Measurements from ENCODE around the gene ABCC1.
"Not testable (repeated sequence)": the region's sequence is repeated elsewhere in the genome, so short reads cannot be mapped to it uniquely, and the experiment has no call there.

DNA sequence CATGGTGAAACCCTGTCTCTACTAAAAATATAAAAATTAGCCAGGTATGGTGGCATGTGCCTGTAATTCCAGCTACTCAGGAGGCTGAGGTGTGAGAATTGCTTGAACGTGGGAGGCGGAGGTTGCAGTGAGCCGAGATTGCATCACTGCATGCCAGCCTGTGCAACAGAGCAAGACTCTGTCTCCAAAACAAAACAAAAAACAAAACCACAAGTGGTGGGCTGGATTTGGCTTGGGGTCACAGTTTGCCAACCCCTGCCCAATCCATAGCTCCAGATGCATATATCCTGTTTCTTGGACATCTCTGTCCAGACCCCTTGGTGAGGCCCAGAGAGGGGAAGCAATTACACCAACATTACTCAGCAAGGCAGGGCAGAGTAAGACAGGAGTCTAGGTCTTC is 232.3 kb downstream of the ABCC1 start:
- not testable (repeated sequence) for TF ChIP-seq POLR2A (IDR thresholded peaks at IDR 0.05)
- TF ChIP-seq, protein P1, sequence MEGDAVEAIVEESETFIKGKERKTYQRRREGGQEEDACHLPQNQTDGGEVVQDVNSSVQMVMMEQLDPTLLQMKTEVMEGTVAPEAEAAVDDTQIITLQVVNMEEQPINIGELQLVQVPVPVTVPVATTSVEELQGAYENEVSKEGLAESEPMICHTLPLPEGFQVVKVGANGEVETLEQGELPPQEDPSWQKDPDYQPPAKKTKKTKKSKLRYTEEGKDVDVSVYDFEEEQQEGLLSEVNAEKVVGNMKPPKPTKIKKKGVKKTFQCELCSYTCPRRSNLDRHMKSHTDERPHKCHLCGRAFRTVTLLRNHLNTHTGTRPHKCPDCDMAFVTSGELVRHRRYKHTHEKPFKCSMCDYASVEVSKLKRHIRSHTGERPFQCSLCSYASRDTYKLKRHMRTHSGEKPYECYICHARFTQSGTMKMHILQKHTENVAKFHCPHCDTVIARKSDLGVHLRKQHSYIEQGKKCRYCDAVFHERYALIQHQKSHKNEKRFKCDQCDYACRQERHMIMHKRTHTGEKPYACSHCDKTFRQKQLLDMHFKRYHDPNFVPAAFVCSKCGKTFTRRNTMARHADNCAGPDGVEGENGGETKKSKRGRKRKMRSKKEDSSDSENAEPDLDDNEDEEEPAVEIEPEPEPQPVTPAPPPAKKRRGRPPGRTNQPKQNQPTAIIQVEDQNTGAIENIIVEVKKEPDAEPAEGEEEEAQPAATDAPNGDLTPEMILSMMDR (IDR thresholded peaks at IDR 0.05): not testable (repeated sequence)
